NCI-H526 (cell line): ENCODE data around the gene BAIAP2.
A peak's percentile ranks its signal among the peaks of the same experiment; 100 is the strongest.

Source experiments
- DNase-seq, 2 experiments: peaks; one replicate each; lab custom pipeline; 2025; lab: John Stamatoyannopoulos, UW

Gene BAIAP2

GRCh38 chr17:81086789-81087551 is 52.0 kb downstream of the BAIAP2 start:
- DNase-seq: no peak

DNA sequence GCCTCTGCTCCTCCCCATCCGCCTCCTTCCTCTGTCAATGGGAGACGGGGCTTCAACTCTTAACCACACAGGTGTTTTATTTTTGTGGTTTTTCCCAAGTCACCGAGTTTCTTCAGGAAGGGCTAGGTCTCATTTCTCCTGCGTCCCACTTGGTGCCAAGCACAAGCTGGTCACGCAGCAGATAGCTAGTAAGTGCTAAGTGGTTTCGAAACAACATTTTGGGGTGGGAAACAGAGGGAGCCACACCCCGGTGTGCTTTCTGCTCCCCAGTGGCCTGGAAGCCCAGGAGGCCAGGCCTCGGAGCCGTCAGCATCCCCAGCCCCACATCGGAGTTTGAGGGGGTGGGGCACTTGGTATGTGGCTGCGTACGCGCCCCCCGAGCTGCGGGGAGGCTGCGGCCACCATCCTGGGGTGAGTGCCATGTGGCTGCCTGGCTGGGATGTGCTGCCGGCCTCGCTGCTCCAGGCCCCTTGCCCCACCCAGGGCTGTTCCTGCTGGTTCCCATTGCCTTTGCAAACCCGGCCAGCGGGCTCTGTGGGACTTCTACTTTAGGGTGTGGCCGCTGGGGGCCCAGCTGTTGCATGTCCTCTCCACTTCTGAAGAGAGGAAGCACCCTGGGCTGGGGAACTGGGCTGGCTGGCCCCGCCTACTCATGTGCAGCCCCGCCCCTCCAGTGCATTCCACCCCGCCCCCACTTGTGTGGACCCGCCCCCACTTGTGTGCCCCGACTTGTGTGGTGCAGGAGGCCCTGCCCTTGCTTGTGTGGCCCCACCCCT is 55.6 kb downstream of the BAIAP2 start:
- no peak for DNase-seq

- DNase-seq: no peak
Observed at GRCh38 chr17:81091154-81091553, 56.2 kb downstream of the BAIAP2 start.

DNA sequence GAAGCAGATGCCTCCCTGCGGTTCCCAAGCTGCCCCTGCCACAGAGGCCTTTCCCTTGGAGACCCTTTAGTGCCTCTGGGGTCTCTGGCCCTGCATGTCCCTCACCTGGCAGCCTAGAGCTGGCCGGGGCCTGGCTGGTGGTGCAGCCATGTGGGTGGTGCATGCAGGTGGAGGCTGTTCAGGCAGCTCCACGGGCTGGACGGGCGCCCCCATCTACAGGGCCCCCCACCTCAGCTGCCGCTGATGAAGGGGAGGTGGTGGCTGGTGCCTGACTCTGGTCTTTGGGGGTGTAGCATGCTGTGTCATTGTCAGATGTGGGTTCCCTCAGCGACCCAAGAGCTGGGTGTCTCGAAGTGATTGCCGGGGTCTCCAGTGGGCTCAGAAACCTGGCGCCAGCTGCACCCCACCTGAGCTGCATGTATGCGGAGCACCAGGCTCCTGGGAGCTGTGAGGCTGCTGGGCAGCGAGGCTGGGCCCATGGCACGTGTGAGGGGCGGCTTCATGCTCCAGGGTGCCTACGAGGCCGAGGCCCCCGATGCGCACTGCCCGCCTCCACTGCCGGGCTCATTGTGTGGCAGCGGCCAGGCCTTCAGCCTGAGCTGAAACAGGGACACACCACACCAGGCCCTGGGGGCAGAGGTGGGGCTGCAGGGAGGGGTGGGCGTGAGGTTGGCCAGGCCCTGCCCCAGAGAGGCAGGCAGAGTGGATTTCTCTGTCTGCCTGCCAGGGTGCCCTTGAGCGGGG is 57.0 kb downstream of the BAIAP2 start:
- DNase-seq: no peak

- DNase-seq: no peak
Observed at GRCh38 chr17:81092518-81093095, 57.7 kb downstream of the BAIAP2 start.

- DNase-seq: no peak
Observed at GRCh38 chr17:81093619-81094508, 58.9 kb downstream of the BAIAP2 start.

- peak; percentile 43 to 76 for DNase-seq
Observed at GRCh38 chr17:81094509-81095382, 59.8 kb downstream of the BAIAP2 start.

GRCh38 chr17:81095383-81095762 is 60.4 kb downstream of the BAIAP2 start:
- peak in 1 of 2 experiments; percentile 64 for DNase-seq

GRCh38 chr17:81096741-81097133 is 61.8 kb downstream of the BAIAP2 start:
- DNase-seq: no peak

GRCh38 chr17:81097134-81097942 is 62.4 kb downstream of the BAIAP2 start:
- no peak for DNase-seq

DNA sequence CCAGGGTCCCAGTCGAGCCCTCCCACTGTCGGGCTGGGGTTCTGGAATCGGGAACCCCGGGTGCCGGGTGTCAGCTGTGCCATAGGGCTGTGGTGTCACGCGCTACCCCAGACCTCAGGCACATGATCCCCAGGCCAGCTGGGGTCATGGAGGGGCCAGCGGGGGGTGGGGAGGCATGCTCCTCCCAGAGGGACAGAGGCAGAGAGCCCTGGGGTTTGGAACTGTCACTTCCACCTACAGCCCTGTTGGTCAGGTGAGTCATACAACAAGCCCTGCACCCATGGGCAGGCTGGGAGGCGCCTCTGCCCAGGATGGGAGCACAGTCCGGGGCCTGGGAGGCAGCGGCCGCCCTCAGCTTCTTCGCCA is 63.0 kb downstream of the BAIAP2 start:
- DNase-seq: no peak

DNA sequence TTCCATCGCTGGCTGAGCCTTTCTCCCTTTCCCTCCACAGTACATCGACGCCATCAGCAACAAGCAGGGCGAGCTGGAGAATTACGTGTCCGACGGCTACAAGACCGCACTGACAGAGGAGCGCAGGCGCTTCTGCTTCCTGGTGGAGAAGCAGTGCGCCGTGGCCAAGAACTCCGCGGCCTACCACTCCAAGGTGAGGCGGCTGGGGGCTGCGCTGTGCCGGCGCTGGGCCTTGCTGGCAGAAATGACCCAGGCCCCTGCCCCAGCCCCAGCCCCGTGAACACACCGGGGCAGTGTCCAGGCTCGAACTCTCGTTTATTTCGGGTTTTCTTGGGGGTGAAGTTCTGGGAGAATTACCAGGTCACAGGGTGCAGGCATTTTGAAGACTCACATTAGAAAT is 64.9 kb downstream of the BAIAP2 start:
- no peak for DNase-seq

GRCh38 chr17:81100668-81101067 is 65.7 kb downstream of the BAIAP2 start:
- DNase-seq: no peak

DNA sequence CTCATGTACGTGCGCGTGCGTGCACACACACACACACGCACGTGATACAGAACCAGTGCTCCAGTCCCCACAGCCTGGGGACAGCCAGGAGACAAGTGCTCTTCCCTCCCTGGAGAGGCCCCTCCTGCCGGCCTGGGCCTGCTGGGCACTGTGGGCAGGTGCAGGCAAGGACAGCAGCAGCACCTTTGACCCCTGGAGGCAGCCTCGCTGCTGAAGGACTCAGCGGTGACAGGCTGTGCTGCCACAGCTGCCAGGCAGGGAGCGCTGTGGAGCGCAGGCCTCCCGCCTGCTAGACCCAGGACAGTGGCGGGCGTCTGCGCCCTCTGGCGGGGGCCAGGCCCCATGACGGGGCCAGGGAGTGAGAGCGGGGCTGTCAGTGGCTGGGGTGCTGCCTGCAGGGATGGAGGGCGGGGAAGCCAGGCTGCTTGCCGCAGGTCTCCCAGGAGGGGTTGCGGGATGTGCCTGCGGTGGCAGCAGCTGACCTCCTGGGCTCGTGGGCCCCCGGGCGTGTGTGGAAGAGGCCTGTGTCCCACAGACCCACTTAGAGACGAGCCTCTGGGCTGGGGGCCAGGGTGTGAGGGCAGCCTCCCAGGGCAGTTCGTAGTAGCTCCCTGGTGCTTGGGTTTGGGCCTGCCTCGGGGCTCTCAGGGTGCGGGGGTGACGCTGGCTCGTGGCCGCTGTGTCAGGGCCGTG is 66.8 kb downstream of the BAIAP2 start:
- DNase-seq: peak; percentile 23 to 84

GRCh38 chr17:81102352-81102751 is 67.4 kb downstream of the BAIAP2 start:
- DNase-seq: no peak

GRCh38 chr17:81102869-81103268 is 67.9 kb downstream of the BAIAP2 start:
- DNase-seq: no peak

GRCh38 chr17:81103379-81103778 is 68.4 kb downstream of the BAIAP2 start:
- no peak for DNase-seq

DNA sequence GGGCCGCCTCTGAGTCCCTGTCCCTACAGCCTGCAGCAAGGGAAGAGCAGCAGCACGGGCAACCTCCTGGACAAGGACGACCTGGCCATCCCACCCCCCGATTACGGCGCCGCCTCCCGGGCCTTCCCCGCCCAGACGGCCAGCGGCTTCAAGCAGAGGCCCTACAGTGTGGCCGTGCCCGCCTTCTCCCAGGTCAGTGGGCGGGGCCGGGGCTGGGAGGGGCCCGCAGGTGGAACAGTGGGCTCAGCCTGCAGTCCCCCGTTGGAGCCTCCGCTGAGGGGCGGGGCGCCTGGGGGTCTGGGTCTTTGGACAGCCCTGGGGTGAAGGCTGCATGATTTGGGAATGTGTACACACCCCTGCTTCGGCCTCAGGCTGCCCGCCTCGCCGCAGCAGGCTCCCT is 71.8 kb downstream of the BAIAP2 start:
- DNase-seq: no peak

- DNase-seq: no peak
Observed at GRCh38 chr17:81108220-81108619, 73.3 kb downstream of the BAIAP2 start.
